Measurements from ENCODE around the gene INAFM2. TPM values are rescaled to one million over a fixed set of nuclear protein-coding genes. Genes with fewer than 3 reads are reported as not detected.

The INAFM2 gene
- total and polyA plus RNA-seq, 2 donors (not counting 3 experiments of a cell fraction or from before 2014, with no cell fraction given) = 10.4 to 24.1 TPM

DNA sequence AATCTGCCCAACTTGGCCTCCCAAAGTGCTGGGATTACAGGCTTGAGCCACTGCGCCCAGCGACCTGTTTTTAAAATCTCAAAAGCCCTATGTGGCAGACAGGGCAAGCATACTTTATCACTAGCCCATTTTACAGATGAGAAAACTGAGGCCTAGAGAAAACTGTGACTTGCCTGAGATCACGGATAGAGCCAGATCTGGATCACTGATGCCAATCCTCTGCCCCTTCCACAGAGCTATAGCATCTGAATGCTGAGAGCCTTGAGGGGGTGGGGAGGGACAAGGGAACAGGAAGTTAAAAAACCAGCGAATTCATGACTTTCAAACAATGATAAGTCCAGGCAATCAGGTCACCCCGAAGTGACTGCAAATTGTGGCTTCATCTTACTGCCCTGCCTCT is 48.0 kb upstream of the INAFM2 start:
- H3K27ac ChIP-seq (ENCODE audit: insufficient read depth, low read depth, low read length) = no peak overlapping the region
- H3K27me3 ChIP-seq (ENCODE audit: control insufficient read depth in 2 of 2, insufficient read depth in 2 of 2, low read length in 2 of 2) = peaks cover 22 to 33% of the 10 kb centered on the region in 2 experiments
- FAIRE-seq (no peak), DNase-seq (ENCODE audit: low read depth, low spot score) (no peak)
- dilution Hi-C loops (cut with MboI; ENCODE audit: extremely low pct_ligation_motif_present, low sequenced_read_pairs) (no loop called here), intact Hi-C loops (cut with micrococcal nuclease) (loop anchor here (10.0 kb wide), 1 partner anchor 171 kb away; the partner anchor contains the start of gene BMF)
- no peaks in the 10 kb centered on the region for H4K20me1 ChIP-seq (replicated peaks; ENCODE audit: control insufficient read depth, extremely low read depth, insufficient read depth, low read length)
- BruUV-seq (replicated peaks) = no TSS peak
- H3K9me1 ChIP-seq (replicated peaks; ENCODE audit: control insufficient read depth, extremely low read depth, insufficient read depth, low read length) = no peaks in the 10 kb centered on the region
- ChIA-PET POLR2A (no interaction called here), CTCF (interaction anchor here (1.1 to 20.1 kb wide), 12 partner anchors 11 to 238 kb away, joined by 5 to 879 read pairs (median 26); partner anchors contain the start of genes PLCB2 and SRP14)
- H3K4me2 ChIP-seq (ENCODE audit: insufficient read depth, low read length) = no peak overlapping the region
- no peak overlapping the region for H3K4me3 ChIP-seq (replicated peaks in 1 of 3; ENCODE audit: insufficient read depth in 1 of 3, low read depth in 1 of 3, low read length in 3 of 3)
- no peaks in the 10 kb centered on the region for H3K9me3 ChIP-seq (replicated peaks; ENCODE audit: control insufficient read depth, insufficient read depth, low read length)
- no peaks in the 10 kb centered on the region for H3K4me1 ChIP-seq (ENCODE audit: control insufficient read depth, extremely low read depth, insufficient read depth, low read length)
- TF ChIP-seq MAX (IDR thresholded peaks at IDR 0.05; ENCODE audit: insufficient read depth, insufficient read length) = no peak
- TF ChIP-seq FOS (IDR thresholded peaks at IDR 0.05; ENCODE audit: borderline replicate concordance, insufficient read depth, low read length) = no peak
- TF ChIP-seq POLR2AphosphoS5 (IDR thresholded peaks at IDR 0.05; ENCODE audit: insufficient read depth, low read depth, low read length) = no peak
- TF ChIP-seq JUN (IDR thresholded peaks at IDR 0.05; ENCODE audit: borderline replicate concordance, insufficient read depth, insufficient read length, low read depth) = no peak
- TF ChIP-seq CTCF (IDR thresholded peaks at IDR 0.05; ENCODE audit: extremely low read depth in 1 of 2, insufficient read depth in 1 of 2, low read depth in 1 of 2, low read length in 2 of 2) = no peak
- TF ChIP-seq MYC (IDR thresholded peaks at IDR 0.05; ENCODE audit: low read depth, low read length) = no peak
- TF ChIP-seq EZH2 (IDR thresholded peaks at IDR 0.05; ENCODE audit: borderline replicate concordance, low read depth, low read length, severe bottlenecking) = no peak
- no peak for TF ChIP-seq GATA2 (IDR thresholded peaks at IDR 0.05; ENCODE audit: insufficient read depth, insufficient read length, low read depth, low read length)
- TF ChIP-seq POLR2A (IDR thresholded peaks at IDR 0.05; ENCODE audit: low read depth, low read length) = no peak
- no peaks in the 10 kb centered on the region for H3K79me2 ChIP-seq (ENCODE audit: control insufficient read depth, insufficient read depth, low read length)
- no peaks in the 10 kb centered on the region for H3K36me3 ChIP-seq (ENCODE audit: control insufficient read depth in 2 of 2, extremely low read depth in 1 of 2, insufficient read depth in 2 of 2, low read length in 2 of 2)
- no peak overlapping the region for H3K9ac ChIP-seq (replicated peaks; ENCODE audit: extremely low read depth, insufficient read depth, low read length)
- no peak overlapping the region for H2AFZ ChIP-seq (ENCODE audit: low read depth, low read length)
